GM06990 (cell line): Measurements from ENCODE around the gene FHAD1.

ENCODE experiments used
- DNase-seq: peaks from one replicate; pipeline ENCODE4 v3.0.0-alpha.2; 2011; ENCODE audit not compliant: insufficient read length; ENCODE audit errors: extremely low read depth
- H3K27me3 ChIP-seq: replicated peaks from 2 replicates; pipeline ENCODE4 v1.6.0; 2011; ENCODE audit warnings: low read length; ENCODE audit not compliant: control insufficient read depth, insufficient read depth
- H3K36me3 ChIP-seq: 2 replicates; pipeline ENCODE4 v1.5.1; 2011; ENCODE audit warnings: low read length; ENCODE audit not compliant: control insufficient read depth, insufficient read depth
- H3K4me3 ChIP-seq: replicated peaks from 2 replicates; pipeline ENCODE4 v1.5.1; 2011; ENCODE audit warnings: low read depth, mild to moderate bottlenecking, control low read depth, low read length
- CTCF ChIP-seq: IDR thresholded peaks from 2 replicates; pipeline ENCODE4 v1.5.1; 2011; ENCODE audit warnings: low read length, control low read depth, mild to moderate bottlenecking, inconsistent platforms; ENCODE audit not compliant: insufficient read depth, poor library complexity, severe bottlenecking

FHAD1 gene

GRCh38 chr1:15446212-15446611 is 199.2 kb downstream of the FHAD1 start:
- H3K4me3 ChIP-seq, result no peak overlapping the region
- TF ChIP-seq CTCF, result no peak

More at GRCh38 chr1:15446212-15446611, 199.2 kb downstream of the FHAD1 start:
- Histone ChIP-seq H3K27me3 (no peaks in the 10 kb centered on the region), H3K36me3 (no peaks in the 10 kb centered on the region)
- DNase-seq, result no peak
